HepG2 (cell line): ENCODE data around the gene PRXL2B. TPM values are rescaled to one million over a fixed set of nuclear protein-coding genes. Genes with fewer than 3 reads are reported as not detected.
A peak's percentile ranks its signal among the peaks of the same experiment; 100 is the strongest.

Source experiments
- ATAC-seq: fragments of 200-7000 bp; cut with Tn5 transposase; 3 replicates; pipeline ENCODE4 v1.9.1; 2020; ENCODE audit warnings: mild to moderate bottlenecking, moderate library complexity
- BruUV-seq: library from RNA; stranded (reverse); fragments of 400-500 nt; replicated peaks from 2 replicates; lab custom pipeline; 2021; lab: Mats Ljungman, UMichigan
- CTCF ChIA-PET: fragments of 300-600 bp; formaldehyde crosslinking; extraction: SDS; loops from one replicate; lab custom pipeline; 2021; ENCODE audit warnings: low total read pairs, inconsistent platforms, low intra/inter-chr PET ratio; lab: Yijun Ruan, JAX
- POLR2A ChIA-PET: fragments of 350-600 bp; sonication (Branson Sonifier 250); formaldehyde crosslinking; loops from one replicate; lab custom pipeline; 2020; ENCODE audit warnings: antibody characterized with exemption, inconsistent platforms; lab: Yijun Ruan, JAX
- DNase-seq: peaks from one replicate; pipeline ENCODE4 v3.0.0-alpha.2; 2015; ENCODE audit warnings: low spot score
- FAIRE-seq: peaks from 3 replicates; lab custom pipeline; 2011; peaks lifted over from hg19 to GRCh38; lab: Jason Lieb, UNC
- H2AFZ ChIP-seq: one replicate; pipeline ENCODE4 v1.6.1; 2011; ENCODE audit warnings: low read length, inconsistent platforms
- H3K27ac ChIP-seq: fragments of 300-600 bp; 3 replicates; pipeline ENCODE4 v1.8.0; 2011; ENCODE audit warnings: mixed run types, mild to moderate bottlenecking, mixed read lengths, low read length, inconsistent platforms; ENCODE audit not compliant: insufficient read depth; ENCODE audit errors: extremely low read length
- H3K27me3 ChIP-seq, 2 experiments: fragments of 200-600 bp in 1 of 2; 2 replicates in 1 of 2; 3 replicates in 1 of 2; pipeline versions ENCODE4 v1.6.0 to v1.8.0; 2011; ENCODE audit warnings: low read length in 2 of 2, mild to moderate bottlenecking in 2 of 2, moderate library complexity in 2 of 2, inconsistent platforms in 1 of 2; ENCODE audit not compliant: insufficient read depth in 2 of 2, control insufficient read depth in 1 of 2
- H3K36me3 ChIP-seq, 2 experiments: fragments of 200-600 bp in 1 of 2; replicated peaks in 1 of 2; 2 replicates in 1 of 2; 3 replicates in 1 of 2; pipeline versions ENCODE4 v1.5.1 to v1.8.0; 2011; ENCODE audit warnings: low read length in 2 of 2, inconsistent platforms in 1 of 2; ENCODE audit not compliant: insufficient read depth in 2 of 2, control insufficient read depth in 1 of 2
- H3K4me1 ChIP-seq: 2 replicates; pipeline ENCODE4 v1.5.1; 2012; ENCODE audit warnings: low read length, inconsistent platforms; ENCODE audit not compliant: insufficient read depth
- H3K4me2 ChIP-seq: 2 replicates; pipeline ENCODE4 v1.6.0; 2011; ENCODE audit warnings: low read depth, low read length, inconsistent platforms
- H3K4me3 ChIP-seq, 3 experiments: fragments of 200-600 bp in 1 of 3; sonication (generic), shearing (Covaris generic) in 1 of 3; replicated peaks in 1 of 3; 2 replicates each; pipeline ENCODE4 v1.5.1; 2011 to 2016; ENCODE audit warnings: low read length in 3 of 3, inconsistent platforms in 2 of 3, low read depth in 2 of 3, mild to moderate bottlenecking in 2 of 3, control low read depth in 1 of 3, mixed read lengths in 1 of 3; ENCODE audit not compliant: insufficient read depth in 1 of 3
- H3K79me2 ChIP-seq: one replicate; pipeline ENCODE4 v1.6.1; 2011; ENCODE audit warnings: low read length, inconsistent platforms; ENCODE audit not compliant: insufficient read depth
- H3K9ac ChIP-seq: 2 replicates; pipeline ENCODE4 v1.6.0; 2011; ENCODE audit warnings: mild to moderate bottlenecking, low read depth, low read length, inconsistent platforms; ENCODE audit not compliant: insufficient read depth
- H3K9me3 ChIP-seq: 2 replicates; pipeline ENCODE4 v1.5.1; 2012; ENCODE audit warnings: mild to moderate bottlenecking, low read length
- H4K20me1 ChIP-seq: 2 replicates; pipeline ENCODE4 v1.6.0; 2011; ENCODE audit warnings: inconsistent platforms, mild to moderate bottlenecking, low read length, moderate library complexity; ENCODE audit not compliant: insufficient read depth
- ARNTL ChIP-seq: sonication (generic); formaldehyde crosslinking; IDR thresholded peaks from 2 replicates; pipeline ENCODE4 v1.4.0; 2020; ENCODE audit warnings: mild to moderate bottlenecking, missing genetic modification reagents
- ELF3 ChIP-seq: IDR thresholded peaks from 2 replicates; pipeline ENCODE4 v1.6.1; 2016; ENCODE audit warnings: missing genetic modification reagents, missing compliant biosample characterization
- FOXK1 ChIP-seq: sonication (generic); formaldehyde crosslinking; IDR thresholded peaks from 2 replicates; pipeline ENCODE4 v1.4.0; 2020; ENCODE audit warnings: low read depth, missing genetic modification reagents, borderline replicate concordance
- MEIS1 ChIP-seq: sonication (generic); formaldehyde crosslinking; IDR thresholded peaks from 2 replicates; pipeline ENCODE4 v1.9.0; 2021; ENCODE audit warnings: mild to moderate bottlenecking, missing genetic modification reagents, moderate library complexity, borderline replicate concordance
- SP2 ChIP-seq: sonication (generic); formaldehyde crosslinking; IDR thresholded peaks from 2 replicates; pipeline ENCODE4 v1.5.1; 2020; ENCODE audit warnings: mild to moderate bottlenecking, missing genetic modification reagents
- THRA ChIP-seq: sonication (generic); formaldehyde crosslinking; IDR thresholded peaks from 2 replicates; pipeline ENCODE4 v1.4.0; 2020; ENCODE audit warnings: missing genetic modification reagents, borderline replicate concordance
- ZGPAT ChIP-seq: IDR thresholded peaks from 2 replicates; pipeline ENCODE4 v1.6.1; 2016; ENCODE audit warnings: mild to moderate bottlenecking
- ZNF24 ChIP-seq: fragments of 450-650 bp; IDR thresholded peaks from 2 replicates; pipeline ENCODE4 v1.6.1; 2017; ENCODE audit warnings: antibody characterized with exemption, mild to moderate bottlenecking
- ZNF276 ChIP-seq: sonication (generic); formaldehyde crosslinking; IDR thresholded peaks from 2 replicates; pipeline ENCODE4 v1.4.0; 2020; ENCODE audit warnings: mild to moderate bottlenecking, low read depth, missing genetic modification reagents
- ZXDC ChIP-seq: sonication (generic); formaldehyde crosslinking; IDR thresholded peaks from 2 replicates; pipeline ENCODE4 v1.5.0; 2020; ENCODE audit warnings: mild to moderate bottlenecking, missing genetic modification reagents
- WGBS: methylation state at CpG from one replicate; pipeline ENCODE4 v1.1.6; 2017; ENCODE audit warnings: low lambda C conversion rate; 5-methylcytosine and 5-hydroxymethylcytosine counted together
- in situ Hi-C: cut with HindIII; loops from 2 replicates; pipeline ENCODE4 v1.10.0; 2017; ENCODE audit warnings: low pct_unique_long_range_greater_than_20kb; ENCODE audit not compliant: extremely low pct_ligation_motif_present
- intact Hi-C: fragments of 100-400 bp; cut with micrococcal nuclease; formaldehyde crosslinking; loops from one replicate; pipeline ENCODE4 v1.10.0; 2022; ENCODE audit not compliant: unreplicated experiment
- polyA plus RNA-seq, 8 experiments: library from polyadenylated mRNA; depleted of rRNA in 3 of 8; stranded (reverse) in 7 of 8; unstranded in 1 of 8; fragments of >200 nt; fragmentation: Illumina TruSeq in 4 of 8; extraction: Trizol in 4 of 8; gene quantifications; 2 replicates each; pipeline versions ENCODE4 v1.2.1 to v1.2.3, GENCODE V29; 2011 to 2016; ENCODE audit warnings: low read depth in 4 of 8, missing spikeins in 1 of 8, mixed read lengths in 1 of 8; ENCODE audit not compliant: insufficient read depth in 1 of 8
- total RNA-seq, 5 experiments: library from RNA; depleted of rRNA; stranded (reverse); fragments of >200 nt; fragmentation: Illumina TruSeq; extraction: Trizol; gene quantifications; 2 replicates each; pipeline ENCODE4 v1.2.3, GENCODE V29; 2016; ENCODE audit warnings: low read depth in 1 of 5

The PRXL2B gene
- total and polyA plus RNA-seq, 2 of the 13 experiments (the other 11 are each of a cell fraction or from before 2014, with no cell fraction given), result 16.8 to 22.1 TPM

- TF ChIP-seq THRA (CRISPR knock-in tag), result no peak
- no peak for TF ChIP-seq ZXDC (CRISPR knock-in tag)
- TF ChIP-seq SP2 (CRISPR knock-in tag), result no peak
- TF ChIP-seq, all 625 proteins: peak for 3
These were observed 44.2 kb upstream of the PRXL2B start (continued) for GRCh38 chr1:2542246-2542915.

GRCh38 chr1:2543543-2544092, 43.0 kb upstream of the PRXL2B start:
- CTCF ChIA-PET, result no interaction called here
- H3K27me3 ChIP-seq, result peaks cover 4 to 6% of the 10 kb centered on the region in 2 experiments; a peak in 3 of 5 replicates
- intact Hi-C loops (no loop called here), in situ Hi-C loops (no loop called here)
- peaks cover 65% of the 10 kb centered on the region for H3K4me1 ChIP-seq
- ATAC-seq, result peak; percentile 0; the same call in 1 of the 3 replicates
- BruUV-seq, result no TSS peak
- H3K4me3 ChIP-seq, result peak overlapping the region in 2 of 3 experiments; percentile 43 to 60; a peak in 3 of 6 replicates
- no peak overlapping the region for H2AFZ ChIP-seq
- H3K9ac ChIP-seq, result peak overlapping the region; percentile 32; the same call in 1 of the 2 replicates
- 3% methylated on average over 6 of the region's 26 CpGs for WGBS
- no peak for DNase-seq
- H3K79me2 ChIP-seq, result no peaks in the 10 kb centered on the region
- H3K4me2 ChIP-seq, result peak overlapping the region; percentile 83
- no peak for FAIRE-seq
- POLR2A ChIA-PET, result interaction anchor here (0.7 to 3.4 kb wide), 5 partner anchors 9 to 131 kb away, joined by 3 to 29 read pairs (median 5); partner anchors contain the start of genes HES5, PANK4, PEX10 and PRXL2B
- H4K20me1 ChIP-seq, result no peaks in the 10 kb centered on the region
- H3K9me3 ChIP-seq, result no peaks in the 10 kb centered on the region
- no peak overlapping the region for H3K27ac ChIP-seq
- no peaks in the 10 kb centered on the region for H3K36me3 ChIP-seq
- no peak for TF ChIP-seq ZNF276
- no peak for TF ChIP-seq ZNF24
- TF ChIP-seq FOXK1 (CRISPR knock-in tag), result no peak
- no peak for TF ChIP-seq ELF3 (CRISPR knock-in tag)
- TF ChIP-seq ARNTL (CRISPR knock-in tag), result 0 out of 2 replicates have a peak, but pooled peaks have one; percentile 37
- 0 out of 2 replicates have a peak, but pooled peaks have one; percentile 16 for TF ChIP-seq ZGPAT (CRISPR knock-in tag)
- TF ChIP-seq MEIS1, result 0 out of 2 replicates have a peak, but pooled peaks have one; percentile 22
